HG03064 (cell line): Measurements from ENCODE around the gene APOBEC3G.

Experiments
- ATAC-seq: cut with Tn5 transposase; IDR thresholded peaks from one replicate; pipeline ENCODE4 v1.9.1; 2021; ENCODE audit warnings: low read depth; ENCODE audit not compliant: unreplicated experiment

Gene APOBEC3G

GRCh38 chr22:39090426-39091064 is 13.5 kb downstream of the APOBEC3G start:
- ATAC-seq: no peak

- no peak for ATAC-seq
Measured at GRCh38 chr22:39091126-39092081, 14.3 kb downstream of the APOBEC3G start.

GRCh38 chr22:39092111-39092862 is 15.2 kb downstream of the APOBEC3G start:
- no peak for ATAC-seq

GRCh38 chr22:39094717-39095389 is 17.8 kb downstream of the APOBEC3G start:
- ATAC-seq: no peak

GRCh38 chr22:39095971-39096370 is 18.9 kb downstream of the APOBEC3G start:
- ATAC-seq: no peak

GRCh38 chr22:39097098-39098020 is 20.3 kb downstream of the APOBEC3G start, which contains the start of gene APOBEC3H:
Gene APOBEC3H (plus strand): TSS chr22:39097244. CDS start chr22:39100279, 3,035 bp downstream.
- no peak for ATAC-seq

GRCh38 chr22:39098026-39098425 is 21.0 kb downstream of the APOBEC3G start:
- ATAC-seq: no peak

GRCh38 chr22:39098576-39098975 is 21.5 kb downstream of the APOBEC3G start:
- no peak for ATAC-seq

- ATAC-seq: no peak
Measured at GRCh38 chr22:39101226-39101625, 24.2 kb downstream of the APOBEC3G start.

- ATAC-seq: no peak
Measured at GRCh38 chr22:39103431-39103830, 26.4 kb downstream of the APOBEC3G start.

GRCh38 chr22:39106326-39106725 is 29.3 kb downstream of the APOBEC3G start:
- no peak for ATAC-seq

GRCh38 chr22:39108487-39108886 is 31.4 kb downstream of the APOBEC3G start:
- no peak for ATAC-seq

- no peak for ATAC-seq
Measured at GRCh38 chr22:39109361-39109760, 32.3 kb downstream of the APOBEC3G start.

- no peak for ATAC-seq
Measured at GRCh38 chr22:39110631-39111561, 33.8 kb downstream of the APOBEC3G start.

- ATAC-seq: no peak
Measured at GRCh38 chr22:39114112-39114511, 37.0 kb downstream of the APOBEC3G start.

GRCh38 chr22:39115570-39115969 is 38.5 kb downstream of the APOBEC3G start:
- ATAC-seq: no peak

GRCh38 chr22:39115977-39116621 is 39.0 kb downstream of the APOBEC3G start:
- ATAC-seq: no peak
